Measurements from ENCODE around the gene FBXW8.
A peak's percentile ranks its signal among the peaks of the same experiment; 100 is the strongest.

Gene FBXW8

DNA sequence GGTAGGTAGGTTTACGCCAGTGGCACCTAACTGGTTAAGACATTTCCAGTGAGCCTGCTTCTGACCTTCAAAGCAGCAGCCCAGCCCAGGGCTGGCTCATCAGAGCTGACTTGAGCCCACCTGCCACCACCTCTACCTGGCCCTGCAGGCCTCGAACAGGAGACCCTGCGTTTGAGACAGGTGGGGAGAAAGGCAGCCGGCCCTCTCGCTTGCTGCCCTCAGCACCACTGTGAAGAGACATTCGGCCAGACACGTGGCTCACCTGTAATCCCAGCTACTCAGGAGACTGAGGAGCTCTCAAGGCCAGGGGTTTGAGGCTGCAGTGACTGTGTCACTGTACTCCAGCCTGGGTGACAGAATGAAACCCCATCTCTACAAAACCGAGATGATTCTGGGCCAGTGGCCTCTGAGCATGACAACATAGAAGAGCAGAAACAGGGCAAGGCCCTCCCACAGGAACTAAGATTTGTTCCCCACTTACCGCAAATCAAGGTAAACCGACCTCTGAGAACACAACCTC, 114.3 kb downstream of the FBXW8 start:
- no peak for DNase-seq (ENCODE audit: low read depth)

GRCh38 chr12:117025481-117026151, 114.9 kb downstream of the FBXW8 start:
- peak; percentile 16 for DNase-seq (ENCODE audit: low read depth)

DNA sequence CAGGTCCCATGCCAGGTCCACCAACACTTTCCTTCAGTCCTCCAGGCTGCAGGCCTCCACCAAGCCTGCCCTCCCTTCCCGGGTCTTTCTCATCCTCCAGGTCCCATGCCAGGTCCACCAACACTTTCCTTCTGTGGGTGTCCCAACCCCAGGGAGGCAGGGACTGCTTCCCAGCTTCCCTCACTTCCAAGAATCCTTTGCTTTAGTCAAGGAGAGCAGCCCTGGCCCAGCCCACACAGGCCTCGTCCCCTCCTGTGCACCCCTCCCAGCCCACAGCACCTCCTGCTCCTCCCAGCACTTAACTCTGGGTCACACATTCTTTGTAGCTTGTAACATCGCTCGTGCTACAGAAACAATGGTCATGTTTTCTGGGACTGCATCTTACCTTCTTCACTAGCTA, 115.6 kb downstream of the FBXW8 start:
- DNase-seq (ENCODE audit: low read depth), result no peak

DNA sequence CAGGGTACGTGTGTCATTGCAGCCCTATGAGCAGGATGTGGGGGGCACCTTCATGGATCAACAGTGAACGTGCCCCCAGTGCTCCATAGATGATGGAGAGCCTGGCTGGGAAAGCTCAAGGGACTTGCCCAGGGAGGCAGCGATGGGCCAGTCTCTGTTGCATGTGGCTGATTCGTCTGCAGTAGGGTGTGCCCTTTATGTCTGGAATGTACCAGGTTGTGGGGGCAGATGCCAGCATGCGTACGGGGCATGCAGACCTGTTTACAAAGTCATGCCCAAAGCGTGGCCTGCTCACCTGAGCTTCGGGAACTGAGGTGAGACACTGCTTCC, 116.1 kb downstream of the FBXW8 start:
- no peak for DNase-seq (ENCODE audit: low read depth)

DNA sequence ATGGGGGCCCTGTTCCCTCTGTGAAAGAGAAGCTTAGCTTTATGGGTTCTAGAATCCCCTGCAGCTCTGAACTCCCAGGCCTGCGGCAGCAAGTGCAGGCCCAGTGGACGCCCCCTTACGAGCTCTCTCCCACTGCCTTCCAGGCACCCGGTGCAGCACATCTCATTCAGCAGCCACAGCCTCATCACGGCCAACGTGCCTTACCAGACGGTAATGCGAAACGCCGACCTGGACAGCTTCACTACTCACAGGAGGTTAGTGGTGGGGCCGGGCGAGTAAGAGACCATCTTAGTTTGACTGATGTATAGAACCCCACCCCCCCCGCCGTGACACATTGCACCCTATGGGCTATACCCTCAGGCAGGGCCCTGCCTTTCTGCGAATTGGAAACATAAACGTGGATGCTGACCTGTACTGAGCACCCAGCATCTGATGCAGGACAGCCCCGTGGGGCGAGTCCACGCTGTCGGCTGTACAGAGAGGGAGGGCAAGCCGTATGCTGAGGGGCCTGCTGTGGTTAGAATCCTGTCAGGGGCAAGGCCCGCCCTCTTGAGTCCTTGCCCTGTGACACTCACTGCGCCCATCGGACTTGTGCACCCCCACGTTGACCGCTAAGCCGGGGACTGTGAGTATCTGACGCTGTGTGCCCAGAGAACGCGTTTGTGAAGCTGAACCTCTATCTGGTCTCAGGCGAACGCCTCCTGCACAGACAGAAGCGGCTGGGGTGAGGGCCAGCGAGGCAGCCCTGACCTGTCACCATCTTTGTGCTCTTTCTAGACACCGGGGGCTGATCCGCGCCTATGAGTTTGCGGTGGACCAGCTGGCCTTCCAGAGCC, 116.7 kb downstream of the FBXW8 start:
- no peak for DNase-seq (ENCODE audit: low read depth)

DNA sequence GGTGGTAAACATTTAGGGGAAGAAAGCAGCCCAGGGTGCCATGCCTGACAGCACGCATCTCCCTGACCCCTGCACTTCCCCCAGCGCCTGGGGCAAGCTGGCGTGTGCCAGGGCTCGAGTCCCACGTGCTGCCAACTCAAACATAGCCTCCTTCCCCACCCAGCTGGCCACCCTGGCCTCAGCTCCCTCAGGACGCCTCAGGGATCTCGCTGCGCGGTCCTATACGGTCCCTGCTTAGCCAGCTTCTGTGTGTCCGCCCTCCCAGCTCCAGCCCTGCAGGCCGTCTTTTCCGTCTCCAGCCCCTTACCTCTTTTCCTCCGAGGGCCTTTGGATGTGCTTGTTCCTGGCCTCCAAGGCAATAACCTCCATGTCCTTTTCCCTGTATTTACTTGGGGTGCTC, 117.5 kb downstream of the FBXW8 start:
- no peak for DNase-seq (ENCODE audit: low read depth)

DNA sequence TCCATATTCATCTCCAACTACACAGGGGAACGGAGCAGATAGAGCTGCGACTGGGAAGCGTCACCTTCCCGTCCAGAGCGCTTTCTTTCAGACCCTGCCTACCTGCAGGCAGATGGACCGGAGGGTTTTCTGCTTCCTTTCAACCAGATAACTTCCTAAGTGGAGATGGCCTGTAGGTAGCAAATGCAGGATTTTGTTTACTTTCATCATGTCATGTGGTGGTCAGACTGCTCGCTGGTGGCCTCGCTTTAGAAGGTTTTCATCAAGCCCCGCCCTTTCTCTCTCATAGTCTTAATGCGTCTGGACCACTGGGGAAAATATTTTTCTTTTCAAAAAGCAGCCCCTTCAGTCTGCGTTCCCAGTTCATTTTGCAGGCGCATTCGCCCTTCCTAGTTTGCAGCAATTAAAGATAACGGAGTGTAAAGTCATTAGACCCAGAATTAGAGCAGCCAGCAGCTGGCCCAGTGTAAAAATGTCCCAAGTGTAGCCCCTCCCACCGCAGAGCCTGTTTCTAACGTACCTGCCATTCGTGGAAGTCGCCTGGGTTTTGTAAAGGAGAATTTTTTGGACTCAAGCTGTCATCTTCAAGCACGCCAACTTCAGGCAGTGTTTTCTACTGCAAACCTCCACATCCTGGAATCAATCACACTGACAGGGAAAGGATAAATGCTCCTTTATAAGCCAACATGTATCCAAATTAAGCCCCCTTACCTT, 119.6 kb downstream of the FBXW8 start:
- DNase-seq (ENCODE audit: low read depth), result no peak

DNA sequence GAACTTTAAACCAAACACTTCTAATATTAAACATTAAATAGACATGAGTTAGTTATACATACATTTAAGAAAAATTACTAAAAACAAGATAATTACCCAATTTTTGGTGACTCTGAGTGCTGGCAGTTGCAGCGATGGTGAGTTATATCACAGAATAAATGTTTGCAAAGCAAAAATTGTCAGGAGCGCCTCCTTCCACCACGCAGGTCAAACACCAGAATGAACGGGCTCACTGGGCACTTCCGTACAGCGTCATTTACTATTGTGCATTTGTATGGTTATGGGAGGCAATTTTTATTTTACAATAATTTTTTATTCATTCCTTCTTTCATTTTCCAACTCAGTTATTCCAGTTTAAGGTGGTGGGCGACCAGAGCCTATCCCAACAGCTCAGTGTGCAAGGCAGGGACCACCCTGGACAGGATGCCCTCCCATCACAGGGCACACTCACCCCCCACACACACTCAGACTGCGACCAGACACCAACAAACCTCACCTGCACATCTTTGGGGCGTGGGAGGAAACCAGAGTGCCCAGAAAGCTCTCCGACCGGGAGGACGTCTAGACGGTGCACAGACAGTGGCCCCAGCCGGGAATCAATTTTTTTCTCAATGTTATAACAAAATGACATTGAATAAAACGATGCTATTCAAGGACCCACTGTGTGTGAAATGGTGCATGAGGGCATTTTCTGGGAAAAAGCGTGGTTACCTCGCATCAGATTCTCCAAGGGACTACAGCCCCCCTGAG, 121.3 kb downstream of the FBXW8 start:
- DNase-seq (ENCODE audit: low read depth), result no peak

DNA sequence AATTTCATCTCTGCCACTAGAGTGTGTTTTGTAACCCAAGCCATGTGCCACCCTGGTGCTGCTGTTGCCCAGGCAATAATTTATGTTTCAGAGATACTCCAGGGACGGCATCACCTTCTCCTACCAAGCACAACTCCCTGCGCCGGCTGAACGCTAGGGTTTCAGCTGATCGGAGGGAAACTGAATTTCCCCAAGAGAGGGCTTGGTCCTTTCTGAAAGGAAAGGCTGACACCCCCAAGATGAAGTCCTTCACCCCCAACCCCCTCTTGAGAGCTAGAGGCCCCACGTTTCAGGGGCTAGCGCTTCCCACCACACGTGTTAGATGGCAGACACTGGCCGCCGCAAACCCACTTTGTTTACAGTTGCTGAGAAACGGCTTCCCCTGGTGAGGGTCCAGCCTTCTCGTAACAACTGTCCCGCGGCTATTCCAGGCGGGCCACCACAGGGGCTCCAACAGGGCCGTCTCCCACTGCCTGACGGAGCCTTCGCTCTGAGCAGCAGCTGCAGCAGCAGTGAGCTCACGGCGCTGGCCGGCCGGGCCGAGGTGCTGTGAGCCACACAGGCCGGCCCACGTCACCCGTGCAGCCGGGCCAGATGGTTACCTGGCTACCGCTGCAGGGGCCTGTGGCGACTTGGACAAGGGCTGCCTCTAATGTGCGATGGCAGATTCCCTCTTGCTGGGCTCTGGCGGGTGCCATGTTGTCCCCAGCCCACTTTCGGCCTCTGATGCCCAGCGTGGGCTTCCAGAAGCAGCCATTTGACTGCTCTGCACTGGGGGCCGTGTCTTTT, 122.0 kb downstream of the FBXW8 start:
- DNase-seq (ENCODE audit: low read depth), result no peak

DNA sequence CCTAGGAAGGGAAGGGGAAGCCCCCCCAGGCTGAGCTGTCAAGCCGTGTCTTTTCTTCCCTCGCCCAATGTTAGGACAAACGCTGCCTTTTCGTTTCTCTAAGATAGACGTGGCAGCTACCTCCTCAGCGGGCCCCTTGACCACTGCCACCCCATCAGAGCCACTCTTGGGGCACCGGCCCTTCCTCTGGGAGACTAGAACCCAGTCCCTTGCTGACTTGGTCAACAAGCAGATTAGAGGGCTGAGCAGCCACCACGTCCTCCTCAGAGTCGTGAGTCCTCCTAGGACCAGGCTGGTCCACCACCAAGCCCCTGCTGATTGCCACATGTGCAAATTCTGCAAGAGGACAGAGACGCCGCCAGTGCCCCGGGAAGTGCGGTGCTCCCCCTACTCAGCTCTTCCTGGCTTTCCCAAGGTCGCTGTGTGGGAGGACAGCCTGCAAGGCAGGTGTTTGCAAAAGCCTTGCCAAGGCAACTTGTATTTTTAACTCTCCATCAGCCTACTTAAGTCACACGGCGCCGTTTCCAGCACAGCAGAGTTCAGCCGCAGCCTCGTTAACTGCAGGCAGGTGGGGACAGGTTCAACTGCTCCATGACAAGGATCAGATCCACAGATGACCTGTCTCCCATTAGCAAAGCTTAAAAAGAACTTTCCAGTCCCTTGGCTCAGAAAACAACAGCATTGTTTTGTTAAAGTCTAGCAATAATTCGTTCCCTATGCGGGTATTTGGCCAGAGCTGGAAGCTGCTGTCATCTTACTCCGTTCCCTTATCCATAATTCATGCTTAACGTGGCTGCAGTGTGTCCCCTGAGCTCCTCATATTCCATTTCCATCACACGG, 122.9 kb downstream of the FBXW8 start:
- no peak for DNase-seq (ENCODE audit: low read depth)

DNA sequence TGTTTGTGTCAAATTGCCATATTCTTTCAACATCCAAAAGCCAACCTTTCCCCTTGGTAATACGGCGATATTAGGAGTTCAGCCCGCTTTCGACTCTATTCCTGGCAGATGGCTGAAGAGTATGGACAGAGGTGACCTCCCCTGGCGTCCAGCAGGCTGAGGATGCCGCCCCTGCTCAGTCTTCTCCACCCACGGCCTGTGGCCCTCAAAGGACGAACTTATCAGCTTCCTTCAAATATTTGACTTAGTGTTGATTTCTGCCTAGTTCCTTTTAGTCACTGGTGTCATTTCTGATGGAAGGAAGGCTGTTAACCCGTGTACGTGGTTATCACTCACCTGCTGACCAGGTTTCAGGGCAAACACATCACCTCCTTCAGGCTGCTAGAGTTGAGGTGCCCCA, 123.5 kb downstream of the FBXW8 start:
- DNase-seq (ENCODE audit: low read depth), result no peak

DNA sequence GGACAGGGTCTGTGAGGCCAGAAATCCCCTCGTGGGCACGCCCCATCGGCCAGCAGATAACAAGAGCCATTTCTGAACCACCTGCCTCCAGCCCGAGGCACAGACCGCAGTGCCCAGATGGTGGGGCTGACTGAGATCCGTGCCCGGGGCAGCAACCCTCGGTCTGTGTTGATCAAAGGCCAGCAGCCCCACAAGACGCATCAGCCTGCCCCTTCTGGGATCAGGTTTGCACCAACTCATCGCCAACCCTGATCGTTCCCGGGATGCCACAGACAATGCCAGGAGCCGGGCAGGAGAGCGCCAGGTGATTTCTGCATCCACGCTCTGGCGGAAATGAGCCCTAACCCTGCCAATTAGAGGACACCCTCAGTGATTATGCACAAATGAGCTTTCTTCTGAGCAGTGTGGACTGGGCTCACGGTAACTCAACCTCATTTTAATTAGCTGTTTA, 124.0 kb downstream of the FBXW8 start:
- DNase-seq (ENCODE audit: low read depth), result no peak

GRCh38 chr12:117035287-117035686, 124.5 kb downstream of the FBXW8 start:
- DNase-seq (ENCODE audit: low read depth), result no peak

- DNase-seq (ENCODE audit: low read depth), result no peak
These were observed 125.3 kb downstream of the FBXW8 start for GRCh38 chr12:117036046-117036445.

DNA sequence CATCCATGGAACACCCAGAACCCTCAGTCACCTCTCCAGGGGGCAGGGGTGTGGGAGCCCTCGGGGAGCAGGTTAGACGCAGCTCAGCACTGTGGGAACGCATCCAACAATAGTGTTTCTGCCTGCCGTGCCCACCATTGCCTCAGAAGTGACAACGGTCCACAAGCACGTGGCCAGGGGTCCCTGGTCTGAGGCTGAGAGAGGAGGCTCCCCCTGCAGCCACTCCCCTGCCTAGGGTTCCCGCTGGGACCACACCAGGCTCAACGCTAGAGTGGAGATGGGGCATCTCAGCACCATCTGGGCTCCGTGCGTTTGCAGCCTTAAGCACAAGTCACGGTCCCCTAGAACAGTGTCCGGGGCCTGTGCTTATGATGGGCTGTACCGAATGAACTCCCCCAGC, 125.8 kb downstream of the FBXW8 start:
- DNase-seq (ENCODE audit: low read depth), result no peak

DNA sequence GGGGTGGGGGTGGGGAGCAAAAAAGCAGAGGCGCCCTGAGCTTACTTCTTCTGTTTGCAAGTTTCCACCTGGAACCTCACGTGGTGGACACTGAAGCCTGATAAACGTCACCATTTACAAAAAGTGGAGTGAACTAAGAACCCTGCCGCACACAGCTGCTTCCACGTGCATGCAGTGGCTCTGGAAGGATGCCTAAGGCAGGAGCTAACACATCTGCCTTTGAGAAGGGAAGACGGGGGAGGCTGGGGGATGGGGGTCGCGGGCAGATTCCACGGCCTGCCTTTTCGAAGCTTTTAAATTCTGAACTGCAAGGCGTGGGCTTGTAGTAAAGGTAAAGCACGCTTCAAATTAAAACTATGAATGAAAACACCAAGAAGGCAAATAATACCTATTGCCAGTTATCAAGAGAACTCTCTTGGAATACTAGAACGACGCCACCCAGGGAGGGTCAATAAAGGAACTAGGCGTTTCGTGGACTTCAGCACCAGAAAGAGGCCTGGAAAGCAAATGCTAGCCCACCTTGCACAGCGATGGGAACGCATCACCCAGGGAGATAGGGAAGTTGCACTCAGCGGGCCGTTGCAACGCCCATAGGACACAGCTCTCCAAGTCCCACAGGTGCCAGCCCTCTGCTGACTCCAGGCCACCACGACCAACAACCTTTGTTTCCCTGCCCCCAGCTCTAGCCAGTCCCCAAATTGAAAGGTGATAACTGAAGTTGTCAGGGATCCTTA, 126.7 kb downstream of the FBXW8 start:
- DNase-seq (ENCODE audit: low read depth), result no peak

- DNase-seq (ENCODE audit: low read depth), result no peak
These were observed 127.4 kb downstream of the FBXW8 start for GRCh38 chr12:117038023-117038680.

- DNase-seq (ENCODE audit: low read depth), result no peak
These were observed 128.2 kb downstream of the FBXW8 start for GRCh38 chr12:117038919-117039318.

GRCh38 chr12:117039891-117040309, 129.2 kb downstream of the FBXW8 start:
- no peak for DNase-seq (ENCODE audit: low read depth)

Data from activated T-cell treated with anti-CD3 and anti-CD28 coated beads for 24 hours (primary cell).